Adrenal gland (tissue), 12 donors: ENCODE results near the gene TCF4. TPM values are rescaled to one million over a fixed set of nuclear protein-coding genes. Genes with fewer than 3 reads are reported as not detected.

Experiments used
- DNase-seq, 7 donors: peaks; one replicate each; pipeline ENCODE4 v3.0.0-alpha.2; 2019 to 2020
- H3K27ac ChIP-seq, 5 donors: fragments of 200-600 bp; sonication (generic) in 4 of 5; 1 replicate in 3 of 5; 2 replicates in 2 of 5; pipeline versions ENCODE4 v1.5.1 to v1.8.0; 2016 to 2020; ENCODE audit warnings: mild to moderate bottlenecking in 1 of 5
- H3K27me3 ChIP-seq: fragments of 200-600 bp; 2 replicates; pipeline ENCODE4 v1.8.0; 2021
- H3K36me3 ChIP-seq, 2 donors: fragments of 200-600 bp; replicated peaks in 1 of 2; 1 replicate in 1 of 2; 2 replicates in 1 of 2; pipeline versions ENCODE4 v1.5.1 to v1.8.0; 2018 to 2022
- H3K4me1 ChIP-seq, 2 donors: fragments of 200-600 bp; replicated peaks in 1 of 2; 1 replicate in 1 of 2; 2 replicates in 1 of 2; pipeline versions ENCODE4 v1.5.1 to v1.8.0; 2018 to 2021
- H3K4me3 ChIP-seq, 4 donors: fragments of 200-600 bp; sonication (generic) in 3 of 4; one replicate each; pipeline ENCODE4 v1.5.1; 2016 to 2018
- H3K9me3 ChIP-seq, 3 donors: fragments of 200-600 bp; sonication (generic) in 1 of 3; replicated peaks in 1 of 3; 1 replicate in 2 of 3; 2 replicates in 1 of 3; pipeline versions ENCODE4 v1.5.1 to v1.8.0; 2016 to 2021
- CTCF ChIP-seq, 6 experiments: fragments of 450-650 bp in 4 of 6; fragments of 200-600 bp in 2 of 6; sonication (generic) in 1 of 6; IDR thresholded peaks; 1 replicate in 5 of 6; 2 replicates in 1 of 6; pipeline versions ENCODE4 v1.5.1 to v1.8.0; 2016 to 2021; ENCODE audit warnings: antibody characterized with exemption in 6 of 6, mild to moderate bottlenecking in 2 of 6, moderate library complexity in 1 of 6
- POLR2A ChIP-seq, 2 donors: fragments of 450-650 bp; IDR thresholded peaks; one replicate each; pipeline ENCODE4 v1.6.1; 2017; ENCODE audit warnings: antibody characterized with exemption in 2 of 2, mild to moderate bottlenecking in 2 of 2, moderate library complexity in 1 of 2
- WGBS, 4 donors: extraction: QIAGEN DNeasy Blood & Tissue Kit in 2 of 4; methylation state at CpG; one replicate each; pipeline versions ENCODE4 v1.1.5 to v1.1.7; 2013 to 2017; 5-methylcytosine and 5-hydroxymethylcytosine counted together
- intact Hi-C, 2 donors: fragments of 100-400 bp; cut with DNase I; formaldehyde crosslinking; loops; one replicate each; pipeline versions ENCODE4 v1.14.1 to v1.15.0; 2022 to 2023
- polyA plus RNA-seq, 3 donors: library from polyadenylated mRNA; stranded (reverse); fragments of 200-250 nt in 2 of 3; fragments of 350-450 nt in 1 of 3; fragmentation: Illumina TruSeq in 1 of 3; extraction: RNeasy Lipid Tissue Mini Kit (QIAGEN cat#74804) in 1 of 3; gene quantifications; one replicate each; pipeline ENCODE4 v1.2.3, GENCODE V29; 2013 to 2014
- total RNA-seq, 9 donors: library from RNA; depleted of rRNA in 4 of 9; stranded (reverse); fragments of >200 nt in 4 of 9; fragments of 120-200 nt in 1 of 9; fragmentation: NEBNext Ultra II Directional in 1 of 9; extraction: Animal tissue kit (Norgen Biotek cat#: 25700) in 1 of 9; gene quantifications; one replicate each; pipeline versions ENCODE4 v1.1.0 to v1.2.4, GENCODE V29; 2013 to 2023
- donor health status: healthy with polysubstance abuse.
- donor health status: Bipolar disorder and iron deficiency.
- donor health status: DM: yes; HTN: yes; CAD: no.
- donor health status: DM: no; HTN: no; CAD: no.
- donor health status: DM: no; HTN: no; CAD: no.
- donor health status: DM: yes; HTN: yes; CAD: no.

TCF4 gene
- total and polyA plus RNA-seq, 12 donors = 21.9 to 196 (median 112) TPM

- Histone ChIP-seq H3K9me3 (no peaks in the 10 kb centered on the region), H3K27me3 (no peaks in the 10 kb centered on the region), H3K4me3 (no peak overlapping the region), H3K27ac (no peak overlapping the region), H3K4me1 (no peaks in the 10 kb centered on the region), H3K36me3 (no peaks in the 10 kb centered on the region)
- intact Hi-C loops = no loop called here
- TF ChIP-seq POLR2A (IDR thresholded peaks at IDR 0.05) (no peak), CTCF (IDR thresholded peaks at IDR 0.05) (no peak)
- WGBS, 4 donors = 72 to 80% (median 77%) methylated on average over 3 of the region's 3 CpGs
- DNase-seq = no peak
Observed at GRCh38 chr18:55353806-55354205, 234.2 kb downstream of the TCF4 start.

GRCh38 chr18:55353391-55353790 lies 234.6 kb downstream of the TCF4 start:
- H3K36me3 ChIP-seq = no peaks in the 10 kb centered on the region
- TF ChIP-seq POLR2A (IDR thresholded peaks at IDR 0.05) (no peak), CTCF (IDR thresholded peaks at IDR 0.05) (no peak)
- H3K4me3 ChIP-seq = no peak overlapping the region
- H3K27ac ChIP-seq = no peak overlapping the region
- intact Hi-C loops = no loop called here
- 84 to 91% (median 91%) methylated on average over 3 of the region's 3 CpGs for WGBS, 4 donors
- H3K4me1 ChIP-seq = no peaks in the 10 kb centered on the region
- no peak for DNase-seq
- no peaks in the 10 kb centered on the region for H3K9me3 ChIP-seq
- no peaks in the 10 kb centered on the region for H3K27me3 ChIP-seq

- Histone ChIP-seq H3K4me3 (no peak overlapping the region), H3K9me3 (no peaks in the 10 kb centered on the region), H3K4me1 (no peaks in the 10 kb centered on the region), H3K27ac (no peak overlapping the region), H3K27me3 (no peaks in the 10 kb centered on the region), H3K36me3 (no peaks in the 10 kb centered on the region)
- DNase-seq = no peak
- TF ChIP-seq CTCF (IDR thresholded peaks at IDR 0.05) (no peak), POLR2A (IDR thresholded peaks at IDR 0.05) (no peak)
- WGBS, 4 donors = 89 to 94% (median 93%) methylated on average over 3 of the region's 3 CpGs
- intact Hi-C loops = no loop called here
Observed at GRCh38 chr18:55351980-55352714, 235.8 kb downstream of the TCF4 start.

DNA sequence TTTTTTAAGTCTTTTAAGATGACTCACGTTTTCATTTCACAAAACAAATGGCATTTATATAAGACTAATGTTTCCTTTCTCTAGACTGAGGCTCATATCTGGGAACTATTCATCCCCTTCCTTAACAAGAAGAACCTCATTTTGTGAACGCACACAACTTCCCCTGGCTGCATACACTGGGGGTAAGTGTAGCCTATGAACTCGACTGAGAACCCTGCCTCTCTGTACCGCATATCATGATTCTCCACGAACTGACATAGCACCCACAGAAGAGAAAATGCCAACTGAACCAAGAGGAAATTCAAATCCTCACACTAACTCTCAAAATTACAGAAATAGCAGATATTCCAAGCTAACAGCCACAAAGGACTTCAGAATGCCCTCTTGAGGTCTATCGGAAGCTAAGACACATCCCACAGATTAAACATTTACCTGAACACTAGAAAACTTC lies 236.7 kb downstream of the TCF4 start:
- no peaks in the 10 kb centered on the region for H3K9me3 ChIP-seq
- intact Hi-C loops = no loop called here
- no peaks in the 10 kb centered on the region for H3K27me3 ChIP-seq
- no peak for DNase-seq
- H3K4me1 ChIP-seq = no peaks in the 10 kb centered on the region
- TF ChIP-seq CTCF (IDR thresholded peaks at IDR 0.05) (no peak), POLR2A (IDR thresholded peaks at IDR 0.05) (no peak)
- H3K36me3 ChIP-seq = no peaks in the 10 kb centered on the region
- no peak overlapping the region for H3K27ac ChIP-seq
- H3K4me3 ChIP-seq = no peak overlapping the region
- WGBS, 4 donors = 69 to 75% (median 70%) methylated on average over 6 of the region's 6 CpGs
